HG03025 (cell line): ENCODE results near the gene SMYD2.

Source experiments
- ATAC-seq: cut with Tn5 transposase; IDR thresholded peaks from one replicate; pipeline ENCODE4 v1.9.1; 2021; ENCODE audit warnings: mild to moderate bottlenecking, moderate library complexity; ENCODE audit not compliant: unreplicated experiment, low FRiP score

SMYD2 gene, protein sequence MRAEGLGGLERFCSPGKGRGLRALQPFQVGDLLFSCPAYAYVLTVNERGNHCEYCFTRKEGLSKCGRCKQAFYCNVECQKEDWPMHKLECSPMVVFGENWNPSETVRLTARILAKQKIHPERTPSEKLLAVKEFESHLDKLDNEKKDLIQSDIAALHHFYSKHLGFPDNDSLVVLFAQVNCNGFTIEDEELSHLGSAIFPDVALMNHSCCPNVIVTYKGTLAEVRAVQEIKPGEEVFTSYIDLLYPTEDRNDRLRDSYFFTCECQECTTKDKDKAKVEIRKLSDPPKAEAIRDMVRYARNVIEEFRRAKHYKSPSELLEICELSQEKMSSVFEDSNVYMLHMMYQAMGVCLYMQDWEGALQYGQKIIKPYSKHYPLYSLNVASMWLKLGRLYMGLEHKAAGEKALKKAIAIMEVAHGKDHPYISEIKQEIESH

GRCh38 chr1:214281021-214281719 is at the start of gene SMYD2:
TSS of gene SMYD2 (plus strand) at chr1:214281159. CDS start at chr1:214281255, 96 bp downstream.
- ATAC-seq = peak; percentile 78

- ATAC-seq = no peak
Observed at GRCh38 chr1:214233856-214234634, 46.9 kb upstream of the SMYD2 start.

GRCh38 chr1:214234635-214235025 is 46.3 kb upstream of the SMYD2 start:
- no peak for ATAC-seq

DNA sequence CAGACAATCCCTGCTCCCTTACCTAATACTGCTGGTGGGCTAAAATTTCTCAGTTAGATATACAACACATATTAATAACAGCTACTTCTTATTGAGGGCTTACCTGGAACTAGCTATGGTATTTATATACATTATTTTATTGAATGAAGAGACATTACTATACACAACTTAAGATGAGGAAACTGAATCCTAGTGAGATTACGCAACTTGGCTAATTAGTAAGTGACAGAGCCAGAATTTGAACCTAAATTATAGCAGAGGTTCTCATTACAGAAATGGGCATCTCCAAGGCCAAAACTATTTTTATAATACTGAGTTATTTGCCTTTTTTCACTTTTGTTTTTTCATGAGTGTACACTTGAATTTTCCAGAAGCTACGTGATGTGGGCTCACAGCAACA is 44.5 kb upstream of the SMYD2 start:
- no peak for ATAC-seq

DNA sequence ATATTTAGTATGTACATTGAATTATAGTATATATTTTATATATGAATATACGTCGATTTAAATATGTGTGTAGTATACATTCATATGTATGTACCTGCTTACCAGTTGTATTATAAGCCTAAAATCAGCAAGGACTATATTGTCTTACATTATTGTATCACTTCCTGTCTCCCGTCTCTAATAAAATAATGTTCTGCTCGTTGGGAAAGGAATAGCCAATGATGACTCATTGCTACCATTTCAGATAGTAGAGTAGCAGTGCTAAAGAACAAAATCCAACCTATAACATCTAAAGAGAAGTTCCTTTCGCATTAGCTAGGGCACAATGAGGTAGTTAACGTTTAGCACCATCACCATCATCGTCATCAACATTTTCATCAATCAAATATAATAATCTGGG is 39.9 kb upstream of the SMYD2 start:
- no peak for ATAC-seq

GRCh38 chr1:214244252-214244651 is 36.7 kb upstream of the SMYD2 start:
- ATAC-seq = no peak

DNA sequence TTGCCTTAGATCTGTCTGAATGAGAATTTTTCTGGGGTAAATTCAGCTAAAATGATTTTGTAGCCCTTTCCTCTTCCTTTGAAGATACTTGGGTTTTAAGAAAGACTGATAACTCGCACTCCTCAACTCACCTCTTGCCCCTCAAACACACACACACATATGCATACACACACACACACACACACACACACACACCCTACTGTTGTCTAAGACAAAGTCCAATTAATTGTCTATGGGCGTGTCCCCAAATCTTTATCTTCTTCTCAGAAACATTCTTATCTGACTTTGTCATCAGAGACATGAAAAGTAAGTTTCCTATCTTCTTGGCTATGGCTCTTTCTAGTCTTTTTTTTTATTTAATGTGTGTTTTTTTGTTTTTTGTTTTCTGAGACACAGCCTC is 36.1 kb upstream of the SMYD2 start:
- ATAC-seq = no peak

GRCh38 chr1:214247501-214248041 is 33.4 kb upstream of the SMYD2 start:
- ATAC-seq = no peak

DNA sequence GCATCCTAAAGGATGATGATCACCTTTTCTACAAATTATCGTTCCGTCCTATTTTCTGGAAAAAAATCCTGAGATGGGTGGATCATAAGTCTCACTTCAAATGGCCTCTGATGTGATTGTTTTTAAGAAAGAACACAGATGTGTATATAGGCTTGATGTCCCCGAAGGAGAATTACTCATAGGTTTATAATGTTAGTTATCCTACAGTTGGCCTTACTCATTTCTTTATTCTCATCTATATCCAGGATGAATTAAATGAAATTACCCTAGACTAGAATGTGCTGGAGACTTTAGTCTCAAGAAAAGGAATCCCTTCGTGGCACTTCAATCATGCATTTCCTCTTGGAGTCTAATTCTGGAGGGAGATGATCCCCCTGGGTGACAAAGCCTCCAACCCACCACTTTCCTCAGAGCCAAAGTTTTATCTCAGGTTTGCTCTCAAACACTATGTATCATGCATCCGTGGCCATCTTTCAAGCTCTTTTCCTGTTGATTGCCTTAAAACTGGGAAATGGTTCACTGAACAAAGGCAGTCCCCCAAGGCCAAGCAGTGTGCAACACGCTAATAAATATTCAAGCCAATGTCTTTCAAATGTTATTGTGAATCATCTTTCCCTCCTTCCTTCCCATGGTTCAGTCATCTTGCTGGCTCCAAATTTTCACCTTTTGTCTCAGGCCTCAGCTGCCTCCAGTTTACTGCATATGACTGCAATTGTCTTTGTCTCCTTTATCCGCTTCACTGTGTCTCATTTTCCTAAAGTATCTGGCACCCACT is 32.5 kb upstream of the SMYD2 start:
- ATAC-seq = no peak

GRCh38 chr1:214249651-214250050 is 31.3 kb upstream of the SMYD2 start:
- no peak for ATAC-seq

- ATAC-seq = no peak
Observed at GRCh38 chr1:214251354-214251753, 29.6 kb upstream of the SMYD2 start.

GRCh38 chr1:214255509-214255908 is 25.4 kb upstream of the SMYD2 start:
- no peak for ATAC-seq

GRCh38 chr1:214259353-214259977 is 21.5 kb upstream of the SMYD2 start:
- no peak for ATAC-seq

GRCh38 chr1:214260561-214261205 is 20.3 kb upstream of the SMYD2 start:
- ATAC-seq = no peak

DNA sequence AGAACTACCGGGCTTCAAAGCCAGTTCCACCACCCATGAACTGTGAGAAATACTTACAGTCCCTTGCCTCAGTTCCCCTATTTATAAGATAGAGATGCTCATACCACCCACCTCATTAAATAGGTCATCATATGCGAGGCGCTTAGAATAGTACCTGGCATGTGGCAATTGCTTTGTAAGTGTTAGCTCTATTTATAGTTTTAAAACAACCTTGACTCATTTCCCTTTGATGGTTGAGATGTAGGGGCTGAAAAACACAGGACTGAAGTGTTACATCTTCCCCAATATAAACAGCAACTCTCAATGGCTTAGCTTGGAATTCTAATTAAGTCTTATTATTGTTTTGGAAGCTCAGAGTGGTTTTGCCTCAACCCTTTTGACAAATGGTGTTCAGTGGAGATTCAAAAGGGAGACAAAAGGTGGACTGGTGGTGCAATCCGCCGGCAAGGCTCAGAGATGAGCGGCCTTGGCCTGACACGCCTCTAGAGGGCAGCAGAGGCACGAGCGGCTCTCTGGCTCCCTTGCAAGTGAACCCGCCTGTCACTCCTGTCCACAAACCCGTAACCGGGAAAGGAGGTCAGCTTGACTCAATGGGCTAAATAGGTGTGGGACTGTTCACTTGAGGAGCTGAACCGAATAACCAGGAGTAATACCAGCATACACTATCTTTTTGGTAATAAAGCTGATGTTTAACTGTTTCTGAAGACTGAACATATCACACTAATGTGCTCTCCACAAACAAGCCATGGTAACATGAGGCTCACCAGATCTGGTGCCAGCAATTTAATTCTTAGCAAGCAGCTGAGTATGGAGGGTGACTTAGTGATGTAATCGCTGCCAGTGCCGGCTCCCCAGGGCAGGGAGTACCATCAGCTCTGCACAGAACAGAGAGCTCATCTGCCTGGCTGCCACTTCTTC is 19.5 kb upstream of the SMYD2 start:
- ATAC-seq = peak; percentile 93

DNA sequence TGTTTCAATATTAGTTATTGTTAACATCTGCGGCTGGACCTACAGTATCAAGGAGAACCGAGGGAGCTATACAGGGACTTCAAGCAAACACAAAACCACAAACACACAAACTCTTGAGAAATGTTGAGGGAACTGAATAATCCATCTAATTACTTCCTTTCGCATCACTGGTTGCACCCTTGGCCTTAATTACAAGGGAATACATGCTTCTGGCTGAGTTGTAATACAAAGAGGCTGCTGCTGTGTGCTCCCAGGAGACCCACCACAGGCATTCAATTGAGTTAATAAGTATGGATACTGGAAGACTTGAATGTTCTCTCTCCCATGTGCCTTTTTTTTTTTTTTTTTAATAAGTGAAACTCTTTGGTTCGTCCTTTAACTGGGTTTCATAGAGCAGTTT is 16.8 kb upstream of the SMYD2 start:
- no peak for ATAC-seq

DNA sequence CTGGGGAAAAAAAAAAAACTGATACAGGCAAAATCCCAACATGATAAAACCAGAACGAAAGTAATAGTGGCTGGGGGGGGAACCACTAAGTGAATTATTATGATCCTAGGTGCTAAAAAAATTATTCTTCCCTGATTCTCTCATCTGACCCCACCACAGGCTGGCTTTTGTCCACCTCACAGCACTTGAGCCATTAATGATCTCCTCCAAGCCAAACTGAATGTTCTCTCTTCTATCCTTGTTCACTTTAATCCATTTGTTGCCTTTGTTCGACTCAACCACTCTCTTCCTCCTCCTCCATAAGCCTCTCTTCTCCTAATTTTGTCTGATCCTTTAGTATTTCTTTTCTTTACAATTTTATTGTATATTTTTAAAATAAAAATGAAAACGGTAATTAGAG is 16.0 kb upstream of the SMYD2 start:
- no peak for ATAC-seq

- no peak for ATAC-seq
Observed at GRCh38 chr1:214270097-214270650, 10.8 kb upstream of the SMYD2 start.
